Coronary artery (tissue), 2 donors: ENCODE data around the gene CRISPLD2.

Experiments used
- DNase-seq: peaks from one replicate; pipeline ENCODE4 v3.0.0-alpha.2; 2017; ENCODE audit warnings: low spot score
- H3K27ac ChIP-seq, 2 donors: fragments of 200-600 bp; sonication (generic); one replicate each; pipeline ENCODE4 v1.5.1; 2016 to 2019
- H3K4me3 ChIP-seq: fragments of 200-600 bp; sonication (generic); 2 replicates; pipeline ENCODE4 v1.5.1; 2016; ENCODE audit warnings: mild to moderate bottlenecking, moderate library complexity
- TF ChIP-seq, protein P1 (sequence below): fragments of 200-600 bp; sonication (generic); IDR thresholded peaks from one replicate; pipeline ENCODE4 v1.5.1; 2019; ENCODE audit warnings: antibody characterized with exemption

CRISPLD2 gene

DNA sequence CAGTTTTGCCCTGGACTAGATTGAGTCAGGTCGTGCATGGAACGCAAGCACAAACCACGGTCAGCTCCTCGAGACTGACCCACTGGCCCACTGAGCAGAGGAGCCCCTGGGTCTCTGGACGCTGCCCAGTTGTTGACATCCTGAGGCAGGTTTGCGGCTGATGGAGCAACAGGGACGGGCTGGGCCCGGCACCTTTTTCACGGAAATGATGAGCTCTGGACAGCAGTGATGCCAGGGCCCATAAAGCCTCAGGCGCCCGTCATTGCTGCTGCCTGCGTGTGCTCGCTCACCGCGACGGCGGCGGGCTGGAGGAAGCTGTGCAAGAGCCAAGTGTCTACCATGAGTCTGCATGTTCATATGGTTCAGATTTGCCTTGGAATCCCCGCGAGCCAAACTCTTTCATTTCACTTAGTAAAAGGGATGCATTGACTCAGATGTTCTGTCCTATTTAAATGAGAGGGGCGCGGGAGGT lies 30.8 kb upstream of the CRISPLD2 start:
- TF ChIP-seq, protein P1, sequence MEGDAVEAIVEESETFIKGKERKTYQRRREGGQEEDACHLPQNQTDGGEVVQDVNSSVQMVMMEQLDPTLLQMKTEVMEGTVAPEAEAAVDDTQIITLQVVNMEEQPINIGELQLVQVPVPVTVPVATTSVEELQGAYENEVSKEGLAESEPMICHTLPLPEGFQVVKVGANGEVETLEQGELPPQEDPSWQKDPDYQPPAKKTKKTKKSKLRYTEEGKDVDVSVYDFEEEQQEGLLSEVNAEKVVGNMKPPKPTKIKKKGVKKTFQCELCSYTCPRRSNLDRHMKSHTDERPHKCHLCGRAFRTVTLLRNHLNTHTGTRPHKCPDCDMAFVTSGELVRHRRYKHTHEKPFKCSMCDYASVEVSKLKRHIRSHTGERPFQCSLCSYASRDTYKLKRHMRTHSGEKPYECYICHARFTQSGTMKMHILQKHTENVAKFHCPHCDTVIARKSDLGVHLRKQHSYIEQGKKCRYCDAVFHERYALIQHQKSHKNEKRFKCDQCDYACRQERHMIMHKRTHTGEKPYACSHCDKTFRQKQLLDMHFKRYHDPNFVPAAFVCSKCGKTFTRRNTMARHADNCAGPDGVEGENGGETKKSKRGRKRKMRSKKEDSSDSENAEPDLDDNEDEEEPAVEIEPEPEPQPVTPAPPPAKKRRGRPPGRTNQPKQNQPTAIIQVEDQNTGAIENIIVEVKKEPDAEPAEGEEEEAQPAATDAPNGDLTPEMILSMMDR = no peak
- DNase-seq = no peak
- Histone ChIP-seq H3K4me3 (no peak overlapping the region), H3K27ac (no peak overlapping the region)

DNA sequence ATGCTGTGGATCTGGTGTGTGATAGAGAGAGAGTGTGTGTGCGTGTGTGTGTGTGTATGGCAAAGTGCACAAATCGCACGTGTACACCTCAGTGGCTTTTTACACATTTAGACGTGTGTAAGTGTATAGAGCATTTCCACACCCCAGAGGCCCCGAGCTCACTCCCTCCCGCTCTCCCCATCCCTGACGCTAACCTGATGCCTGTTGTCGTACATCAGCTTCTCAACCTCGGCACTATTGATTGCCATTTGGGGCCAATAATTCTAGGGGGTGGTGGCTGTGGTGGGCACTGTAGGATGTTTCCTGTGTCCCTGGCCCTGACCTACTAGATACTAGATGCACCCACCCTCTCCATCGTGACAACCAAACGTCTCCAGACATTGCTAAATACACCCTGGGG lies 30.4 kb upstream of the CRISPLD2 start:
- no peak overlapping the region for H3K4me3 ChIP-seq
- no peak for DNase-seq
- TF ChIP-seq, protein P1 = no peak
- no peak overlapping the region for H3K27ac ChIP-seq

- no peak for DNase-seq
- Histone ChIP-seq H3K27ac (no peak overlapping the region), H3K4me3 (no peak overlapping the region)
- TF ChIP-seq, protein P1 = no peak
Observed at GRCh38 chr16:84790301-84790700, 29.5 kb upstream of the CRISPLD2 start.

- no peak overlapping the region for H3K27ac ChIP-seq
- no peak for DNase-seq
- no peak overlapping the region for H3K4me3 ChIP-seq
- TF ChIP-seq, protein P1 = no peak
Observed at GRCh38 chr16:84791088-84791487, 28.7 kb upstream of the CRISPLD2 start.

GRCh38 chr16:84791501-84791900 lies 28.3 kb upstream of the CRISPLD2 start:
- DNase-seq = no peak
- H3K27ac ChIP-seq = no peak overlapping the region
- H3K4me3 ChIP-seq = no peak overlapping the region
- TF ChIP-seq, protein P1 = no peak

DNA sequence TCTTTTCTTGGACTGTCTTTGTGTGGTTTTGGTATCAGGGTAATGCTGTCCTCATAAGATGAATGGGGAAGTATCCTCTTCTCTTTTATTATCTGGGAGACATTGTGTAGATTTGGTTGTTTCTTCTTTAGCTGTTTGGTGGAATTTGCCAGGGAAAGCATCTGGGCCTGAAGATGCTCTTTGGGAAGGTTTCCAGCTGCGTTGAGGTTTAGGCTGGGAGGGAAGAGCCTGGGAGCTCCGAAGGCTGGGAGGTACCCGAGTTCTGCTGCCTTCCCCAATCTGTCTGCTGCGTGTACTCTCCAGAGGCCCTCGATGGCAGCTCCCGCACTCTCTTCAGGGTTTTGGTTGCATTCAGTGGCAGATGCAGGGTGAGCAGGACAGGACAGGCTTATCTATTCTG lies 25.6 kb upstream of the CRISPLD2 start:
- TF ChIP-seq, protein P1 = no peak
- Histone ChIP-seq H3K27ac (no peak overlapping the region), H3K4me3 (no peak overlapping the region)
- DNase-seq = no peak

- no peak for DNase-seq
- TF ChIP-seq, protein P1 = no peak
- Histone ChIP-seq H3K4me3 (no peak overlapping the region), H3K27ac (peak overlapping the region; percentile 70 to 80)
Observed at GRCh38 chr16:84794626-84795025, 25.2 kb upstream of the CRISPLD2 start.
